Nephron progenitor cell (in vitro differentiated cells): Measurements from ENCODE around the gene TMEM185A.

Source experiments
- DNase-seq: peaks from one replicate; pipeline ENCODE4 v3.0.0; 2021
- H3K27ac Mint-ChIP-seq: 2 replicates; pipeline ENCODE4 v1.8.0; 2021; ENCODE audit warnings: mild to moderate bottlenecking, moderate library complexity, mixed read lengths
- H3K27me3 Mint-ChIP-seq: 2 replicates; pipeline ENCODE4 v1.8.0; 2021; ENCODE audit warnings: mild to moderate bottlenecking, low read depth, mixed read lengths; ENCODE audit not compliant: poor library complexity
- H3K36me3 Mint-ChIP-seq: 2 replicates; pipeline ENCODE4 v1.8.0; 2021; ENCODE audit warnings: low read depth, mixed read lengths
- H3K4me1 Mint-ChIP-seq: 2 replicates; pipeline ENCODE4 v1.8.0; 2021; ENCODE audit warnings: mixed read lengths
- H3K4me3 Mint-ChIP-seq: 2 replicates; pipeline ENCODE4 v1.8.0; 2021; ENCODE audit warnings: mild to moderate bottlenecking, moderate library complexity, mixed read lengths
- H3K9me3 Mint-ChIP-seq: 2 replicates; pipeline ENCODE4 v1.8.0; 2021; ENCODE audit warnings: mild to moderate bottlenecking, moderate library complexity, mixed read lengths
- TF ChIP-seq, protein P1 (sequence below): fragments of 200-600 bp; sonication (generic); IDR thresholded peaks from 2 replicates; pipeline ENCODE4 v1.5.0; 2021; ENCODE audit warnings: antibody characterized with exemption

TMEM185A gene

GRCh38 chrX:149639568-149639967 is 8.0 kb upstream of the TMEM185A start:
- H3K4me3 Mint-ChIP-seq, result no peak overlapping the region
- H3K4me1 Mint-ChIP-seq, result peaks cover 4% of the 10 kb centered on the region
- TF ChIP-seq, protein P1, sequence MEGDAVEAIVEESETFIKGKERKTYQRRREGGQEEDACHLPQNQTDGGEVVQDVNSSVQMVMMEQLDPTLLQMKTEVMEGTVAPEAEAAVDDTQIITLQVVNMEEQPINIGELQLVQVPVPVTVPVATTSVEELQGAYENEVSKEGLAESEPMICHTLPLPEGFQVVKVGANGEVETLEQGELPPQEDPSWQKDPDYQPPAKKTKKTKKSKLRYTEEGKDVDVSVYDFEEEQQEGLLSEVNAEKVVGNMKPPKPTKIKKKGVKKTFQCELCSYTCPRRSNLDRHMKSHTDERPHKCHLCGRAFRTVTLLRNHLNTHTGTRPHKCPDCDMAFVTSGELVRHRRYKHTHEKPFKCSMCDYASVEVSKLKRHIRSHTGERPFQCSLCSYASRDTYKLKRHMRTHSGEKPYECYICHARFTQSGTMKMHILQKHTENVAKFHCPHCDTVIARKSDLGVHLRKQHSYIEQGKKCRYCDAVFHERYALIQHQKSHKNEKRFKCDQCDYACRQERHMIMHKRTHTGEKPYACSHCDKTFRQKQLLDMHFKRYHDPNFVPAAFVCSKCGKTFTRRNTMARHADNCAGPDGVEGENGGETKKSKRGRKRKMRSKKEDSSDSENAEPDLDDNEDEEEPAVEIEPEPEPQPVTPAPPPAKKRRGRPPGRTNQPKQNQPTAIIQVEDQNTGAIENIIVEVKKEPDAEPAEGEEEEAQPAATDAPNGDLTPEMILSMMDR, result no peak
- no peak overlapping the region for H3K27ac Mint-ChIP-seq
- H3K36me3 Mint-ChIP-seq, result no peaks in the 10 kb centered on the region
- no peaks in the 10 kb centered on the region for H3K27me3 Mint-ChIP-seq
- DNase-seq, result no peak
- peaks cover 26% of the 10 kb centered on the region for H3K9me3 Mint-ChIP-seq

DNA sequence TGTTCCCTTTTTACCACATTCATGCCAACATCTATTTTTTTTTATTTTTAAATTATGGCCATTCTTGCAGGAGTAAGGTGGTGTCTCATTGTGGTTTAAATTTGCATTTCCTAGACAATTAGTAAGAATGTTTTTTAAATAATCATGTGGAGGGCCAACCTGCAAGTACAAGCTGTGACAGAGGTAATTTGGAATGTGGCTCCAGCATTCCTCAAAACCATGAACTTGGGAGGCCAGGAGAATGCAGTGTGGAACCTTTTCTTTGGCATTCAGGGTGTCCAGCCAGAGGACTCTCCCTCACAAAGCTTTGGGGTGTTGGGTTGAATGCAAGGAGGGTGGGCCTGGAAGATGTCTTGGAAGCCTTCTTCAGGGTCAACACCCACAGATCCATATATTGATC is 7.3 kb upstream of the TMEM185A start:
- Mint-ChIP-seq H3K36me3 (no peaks in the 10 kb centered on the region), H3K27ac (no peak overlapping the region), H3K9me3 (peaks cover 26% of the 10 kb centered on the region), H3K4me3 (no peak overlapping the region), H3K27me3 (no peaks in the 10 kb centered on the region), H3K4me1 (peaks cover 4% of the 10 kb centered on the region)
- TF ChIP-seq, protein P1, result no peak
- DNase-seq, result no peak

DNA sequence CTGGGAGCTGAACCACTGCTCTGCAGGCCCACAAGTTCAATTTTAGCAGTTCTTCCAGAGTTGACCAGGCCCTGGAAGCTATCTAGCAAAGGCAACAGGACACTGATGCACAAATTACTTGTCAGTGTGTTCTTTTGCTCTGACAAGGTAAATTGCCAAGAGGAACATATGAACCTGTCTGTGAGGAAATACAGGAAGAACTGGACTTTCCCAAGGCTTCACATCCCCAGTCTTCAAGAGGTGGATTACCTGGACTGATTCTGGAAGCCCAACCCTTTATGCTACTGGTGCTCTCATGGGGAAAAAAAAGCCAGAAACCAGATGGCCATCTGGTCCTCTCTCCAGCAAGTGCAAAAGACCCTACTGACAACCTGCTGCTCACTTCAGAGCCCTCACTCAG is 1.9 kb upstream of the TMEM185A start:
- TF ChIP-seq, protein P1, result no peak

DNA sequence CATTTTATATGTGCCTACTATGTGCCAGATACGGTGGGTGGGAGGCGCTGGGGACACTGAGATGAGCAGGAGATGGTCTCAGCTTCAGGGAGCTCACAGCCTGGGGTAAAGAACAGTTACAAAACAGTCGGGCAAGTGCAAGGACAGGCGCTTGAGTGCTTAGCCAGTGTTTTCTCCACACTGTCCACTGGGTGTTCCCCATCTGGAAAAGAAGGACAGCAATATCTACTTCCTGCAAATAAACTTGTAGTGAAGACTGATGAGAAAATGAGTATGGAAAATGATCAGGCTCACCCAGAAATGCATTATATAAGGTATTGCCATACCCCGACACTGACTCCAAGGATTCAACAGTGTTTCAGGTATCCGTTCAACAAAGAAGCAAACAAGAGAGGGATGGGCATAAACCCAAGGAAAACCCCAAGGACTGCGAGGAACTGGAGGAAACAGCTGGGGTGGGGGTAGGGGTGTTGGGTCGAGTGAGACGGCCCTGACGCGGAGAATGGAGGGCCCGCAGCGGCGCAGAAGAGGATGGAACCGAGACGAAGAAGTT is 835 bp downstream of the TMEM185A start:
- Mint-ChIP-seq H3K4me1 (peaks cover 32% of the 10 kb centered on the region), H3K27me3 (no peaks in the 10 kb centered on the region), H3K36me3 (no peaks in the 10 kb centered on the region), H3K27ac (peak overlapping the region; percentile 42), H3K9me3 (peaks cover 31% of the 10 kb centered on the region), H3K4me3 (peak overlapping the region; percentile 98)
- TF ChIP-seq, protein P1, result no peak
- DNase-seq, result no peak

More for the DNA sequence above, 1.9 kb upstream of the TMEM185A start:
- Mint-ChIP-seq H3K4me3 (no peak overlapping the region), H3K27ac (no peak overlapping the region), H3K36me3 (no peaks in the 10 kb centered on the region), H3K27me3 (no peaks in the 10 kb centered on the region), H3K4me1 (peaks cover 19% of the 10 kb centered on the region), H3K9me3 (peaks cover 46% of the 10 kb centered on the region)
- no peak for DNase-seq

DNA sequence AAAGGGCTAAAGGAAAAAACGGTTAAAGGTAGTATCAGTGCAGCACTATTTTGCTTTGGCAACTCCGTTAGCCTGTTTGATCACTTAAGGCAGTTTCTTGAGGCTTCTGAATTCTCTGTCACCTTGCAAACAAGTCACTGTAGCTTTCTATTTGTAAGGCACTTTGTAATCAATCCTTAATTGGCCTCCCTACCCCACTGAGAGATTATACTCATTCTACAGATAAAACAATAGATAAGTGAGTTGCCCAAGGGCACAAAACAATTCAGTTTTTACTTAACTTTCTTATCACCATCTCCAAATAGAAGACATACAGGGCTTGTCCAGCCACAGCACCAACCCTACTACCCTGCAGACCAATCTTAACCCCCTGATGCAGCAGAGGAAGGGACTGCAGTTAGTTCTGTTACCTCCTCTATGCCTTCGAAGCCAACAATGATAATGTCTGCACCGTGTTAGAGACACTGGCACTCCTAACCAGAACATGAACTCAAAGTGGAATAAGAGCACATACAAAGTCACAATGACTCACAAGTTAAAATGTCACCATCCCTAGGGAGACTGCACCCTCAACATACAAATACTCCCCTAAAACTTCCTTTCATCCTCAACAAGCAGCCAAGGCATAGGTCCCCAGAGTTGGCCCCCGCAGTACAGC is 1.7 kb downstream of the TMEM185A start:
- Mint-ChIP-seq H3K9me3 (peaks cover 26% of the 10 kb centered on the region), H3K36me3 (no peaks in the 10 kb centered on the region), H3K4me1 (peaks cover 28% of the 10 kb centered on the region), H3K27me3 (no peaks in the 10 kb centered on the region), H3K27ac (no peak overlapping the region), H3K4me3 (peak overlapping the region; percentile 98)
- DNase-seq, result no peak
- TF ChIP-seq, protein P1, result no peak

DNA sequence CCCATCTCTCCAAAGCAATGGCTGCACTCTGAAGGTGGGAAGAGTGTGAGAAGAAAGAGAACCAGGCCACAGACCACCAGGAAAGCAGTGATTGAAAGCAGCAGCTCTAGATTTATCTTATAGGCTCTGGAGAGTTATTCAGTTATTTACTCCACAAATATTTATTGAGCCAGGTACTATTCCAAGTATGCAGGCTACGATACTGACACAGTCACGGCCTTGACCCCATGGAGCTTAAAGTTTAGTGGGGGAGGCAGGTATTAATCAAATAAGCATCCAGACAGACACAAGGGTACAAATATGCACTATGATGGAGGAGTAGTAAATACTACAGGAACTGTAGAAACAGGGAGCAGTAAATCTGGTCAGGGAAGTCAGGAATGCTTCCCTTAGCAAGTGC is 2.8 kb downstream of the TMEM185A start:
- Mint-ChIP-seq H3K4me1 (peaks cover 33% of the 10 kb centered on the region), H3K4me3 (no peak overlapping the region), H3K36me3 (no peaks in the 10 kb centered on the region), H3K9me3 (peaks cover 26% of the 10 kb centered on the region), H3K27me3 (no peaks in the 10 kb centered on the region), H3K27ac (no peak overlapping the region)
- DNase-seq, result no peak
- TF ChIP-seq, protein P1, result no peak
